Retinal pigment epithelial cell (primary cell): ENCODE results near the gene MT1B.

ENCODE experiments used
- DNase-seq: peaks from one replicate; pipeline ENCODE4 v3.0.0-alpha.2; 2010; ENCODE audit warnings: low read depth
- H3K4me3 ChIP-seq: 2 replicates; pipeline ENCODE4 v1.5.1; 2011; ENCODE audit warnings: mild to moderate bottlenecking, low read length, control low read depth, moderate library complexity
- TF ChIP-seq, protein P1 (sequence below): conservative IDR thresholded peaks from 2 replicates; pipeline ENCODE4 v1.5.1; 2011; ENCODE audit warnings: low read depth, low read length, control low read depth, inconsistent platforms

Gene MT1B

DNA sequence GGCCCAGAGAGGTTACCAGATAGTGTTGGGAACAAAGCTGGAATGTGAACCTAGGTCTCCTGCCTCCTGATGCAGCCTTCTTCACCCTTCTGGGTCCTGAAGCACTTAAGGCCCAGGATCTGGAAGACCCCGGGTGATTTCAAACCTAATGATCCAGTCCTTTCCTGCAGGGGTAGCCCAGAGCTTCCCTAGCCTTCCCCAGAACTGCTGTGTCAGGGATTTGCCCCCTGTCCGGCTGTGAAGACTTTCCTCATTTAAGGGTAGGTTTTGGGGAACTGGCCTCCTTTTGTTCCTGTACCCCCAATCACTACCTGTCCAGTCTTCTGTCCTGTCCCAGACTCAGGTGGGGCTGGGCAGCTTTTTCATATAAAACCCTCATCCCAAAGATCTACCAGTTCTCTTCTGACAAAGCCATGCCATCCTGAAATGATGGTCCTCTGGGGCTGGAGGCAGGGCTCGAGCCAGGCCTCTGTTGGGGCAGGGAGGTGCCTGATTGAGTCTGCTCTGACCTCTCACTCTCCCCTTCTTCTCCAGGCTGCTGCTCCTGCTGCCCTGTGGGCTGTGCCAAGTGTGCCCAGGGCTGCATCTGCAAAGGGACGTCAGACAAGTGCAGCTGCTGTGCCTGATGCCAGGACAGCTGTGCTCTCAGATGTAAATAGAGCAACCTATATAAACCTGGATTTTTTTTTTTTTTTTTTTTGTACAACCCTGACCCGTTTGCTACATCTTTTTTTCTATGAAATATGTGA is 31.9 kb downstream of the MT1B start:
- TF ChIP-seq, protein P1, sequence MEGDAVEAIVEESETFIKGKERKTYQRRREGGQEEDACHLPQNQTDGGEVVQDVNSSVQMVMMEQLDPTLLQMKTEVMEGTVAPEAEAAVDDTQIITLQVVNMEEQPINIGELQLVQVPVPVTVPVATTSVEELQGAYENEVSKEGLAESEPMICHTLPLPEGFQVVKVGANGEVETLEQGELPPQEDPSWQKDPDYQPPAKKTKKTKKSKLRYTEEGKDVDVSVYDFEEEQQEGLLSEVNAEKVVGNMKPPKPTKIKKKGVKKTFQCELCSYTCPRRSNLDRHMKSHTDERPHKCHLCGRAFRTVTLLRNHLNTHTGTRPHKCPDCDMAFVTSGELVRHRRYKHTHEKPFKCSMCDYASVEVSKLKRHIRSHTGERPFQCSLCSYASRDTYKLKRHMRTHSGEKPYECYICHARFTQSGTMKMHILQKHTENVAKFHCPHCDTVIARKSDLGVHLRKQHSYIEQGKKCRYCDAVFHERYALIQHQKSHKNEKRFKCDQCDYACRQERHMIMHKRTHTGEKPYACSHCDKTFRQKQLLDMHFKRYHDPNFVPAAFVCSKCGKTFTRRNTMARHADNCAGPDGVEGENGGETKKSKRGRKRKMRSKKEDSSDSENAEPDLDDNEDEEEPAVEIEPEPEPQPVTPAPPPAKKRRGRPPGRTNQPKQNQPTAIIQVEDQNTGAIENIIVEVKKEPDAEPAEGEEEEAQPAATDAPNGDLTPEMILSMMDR: no peak
- DNase-seq: no peak
- H3K4me3 ChIP-seq: no peak overlapping the region

DNA sequence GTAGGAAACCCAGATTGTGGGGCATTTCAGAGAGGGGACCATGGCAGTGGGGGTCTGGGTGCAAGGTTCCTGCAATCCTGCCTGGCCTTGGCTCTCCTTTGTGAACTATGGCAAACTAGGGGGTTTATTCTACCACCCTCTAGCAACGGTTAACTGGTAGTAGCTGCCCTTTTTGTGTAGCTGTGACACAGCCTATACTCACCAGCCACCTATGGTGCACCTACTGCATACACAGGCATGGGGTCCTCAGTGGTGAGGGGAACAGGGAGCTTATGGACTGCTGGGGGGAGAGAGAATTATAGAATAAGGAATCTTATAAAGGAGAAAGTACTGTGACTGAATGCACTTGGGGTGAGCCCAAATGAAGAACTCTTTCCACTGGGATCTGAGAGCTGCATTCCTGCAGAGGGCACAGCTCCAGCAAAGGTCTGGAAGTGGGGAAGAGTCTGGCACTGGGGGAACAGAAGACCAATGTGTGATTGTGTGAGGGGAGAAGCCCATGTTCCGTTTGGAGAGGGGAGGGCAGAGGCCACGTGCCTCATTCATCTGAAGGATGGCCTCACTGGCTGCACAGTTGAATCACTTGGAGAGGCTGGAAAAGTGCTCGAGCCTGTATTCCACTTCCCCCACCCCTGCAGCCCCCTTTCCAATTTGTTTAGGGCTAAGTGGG is 32.7 kb downstream of the MT1B start:
- H3K4me3 ChIP-seq: no peak overlapping the region

DNA sequence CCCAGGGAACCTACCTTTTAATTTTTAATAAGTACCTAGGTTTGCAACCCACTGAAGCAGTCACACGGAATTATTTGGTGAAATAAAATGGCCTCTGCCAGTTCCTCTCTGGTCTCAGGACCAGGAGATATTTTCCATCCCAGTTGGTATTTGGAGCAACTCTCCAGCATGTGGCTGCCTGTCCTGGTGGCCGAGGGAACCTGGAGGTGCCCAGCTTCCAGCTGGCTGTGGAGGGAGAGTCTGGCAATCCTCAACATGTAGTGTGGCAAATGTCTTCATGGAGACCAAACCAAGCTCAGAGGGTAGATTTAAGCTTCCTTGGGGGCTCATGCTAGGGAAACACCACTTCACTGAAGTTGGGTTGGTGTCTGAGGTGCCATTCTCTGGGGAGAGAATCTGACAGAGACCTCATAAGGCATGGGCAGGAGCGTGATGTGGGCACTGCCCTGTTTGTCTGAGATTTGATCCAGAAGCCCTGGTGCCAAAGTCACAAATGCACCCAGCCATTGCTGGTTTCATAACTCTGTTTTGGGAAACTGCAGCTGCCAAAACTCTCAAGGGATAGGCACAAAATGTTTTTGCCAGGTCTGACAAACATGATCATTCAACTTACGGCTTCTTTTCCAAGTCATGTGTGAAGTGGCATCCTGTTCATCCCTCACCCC is 33.4 kb downstream of the MT1B start:
- TF ChIP-seq, protein P1: no peak
- H3K4me3 ChIP-seq: no peak overlapping the region
- DNase-seq: no peak

More for the DNA sequence above, 32.7 kb downstream of the MT1B start:
- TF ChIP-seq, protein P1: no peak
- DNase-seq: no peak

DNA sequence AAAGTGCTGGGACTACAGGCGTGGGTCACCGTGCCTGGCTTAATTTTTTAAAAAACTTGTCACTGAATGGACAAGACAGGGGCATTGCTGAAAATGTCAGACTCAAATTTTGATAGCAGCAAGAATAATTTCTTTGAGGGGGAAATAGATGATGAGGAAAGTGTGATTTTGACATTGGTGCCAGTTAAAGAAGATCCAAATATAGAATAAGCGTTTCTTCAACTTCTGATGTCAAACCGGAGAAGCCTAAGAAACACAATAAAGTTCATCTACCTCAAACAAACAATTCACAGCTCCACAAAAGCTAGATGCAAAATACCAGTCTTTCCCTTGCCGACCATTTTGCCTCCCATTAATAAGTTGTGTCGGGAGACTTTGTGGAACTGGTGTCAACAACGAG is 35.1 kb downstream of the MT1B start:
- DNase-seq: no peak
- H3K4me3 ChIP-seq: no peak overlapping the region
- TF ChIP-seq, protein P1: no peak

DNA sequence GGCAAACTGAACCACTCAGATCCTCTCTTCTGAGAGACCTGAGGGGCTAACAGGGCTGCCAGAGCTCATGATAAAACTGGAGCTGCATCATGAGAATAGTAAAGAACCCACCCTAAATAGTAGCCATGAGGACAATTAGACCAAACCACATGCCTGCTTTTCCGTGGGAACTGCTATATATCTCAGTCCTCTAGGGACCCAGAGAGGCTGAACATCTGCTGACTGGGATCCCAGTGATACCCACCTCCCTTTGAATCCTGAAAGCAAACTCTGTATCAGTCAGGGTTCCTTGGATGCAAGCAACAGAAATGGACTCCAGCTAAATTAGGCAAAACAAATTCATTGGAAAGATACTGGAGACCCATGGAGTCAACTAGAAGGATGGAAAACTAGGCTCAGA is 37.1 kb downstream of the MT1B start:
- TF ChIP-seq, protein P1: no peak
- DNase-seq: no peak
- no peak overlapping the region for H3K4me3 ChIP-seq

GRCh38 chr16:56689171-56689570 is 37.5 kb downstream of the MT1B start:
- DNase-seq: no peak
- TF ChIP-seq, protein P1: no peak
- H3K4me3 ChIP-seq: no peak overlapping the region
